ENCODE data around the gene VPS37B.

- TF ChIP-seq YY1 (IDR thresholded peaks at IDR 0.05; ENCODE audit: insufficient read depth, insufficient read length) = no peak
- no peak for TF ChIP-seq ZNF274 (IDR thresholded peaks at IDR 0.05; ENCODE audit: low read depth, low read length)
These were observed 15.7 kb downstream of the VPS37B start for GRCh38 chr12:122880155-122880667.
